Trophoblast cell (in vitro differentiated cells and primary cell): ENCODE data around the gene FAM83E.

Source experiments
- DNase-seq, 2 donors: peaks; one replicate each; pipeline ENCODE4 v3.0.0-alpha.2; 2016
- H2AFZ ChIP-seq: 2 replicates; pipeline ENCODE4 v1.6.1; 2013; ENCODE audit warnings: low read length, moderate library complexity, mild to moderate bottlenecking; ENCODE audit not compliant: insufficient read depth, poor library complexity
- H2AK5ac ChIP-seq: 2 replicates; pipeline ENCODE4 v1.6.1; 2013; ENCODE audit warnings: mild to moderate bottlenecking, low read length
- H2BK120ac ChIP-seq: 2 replicates; pipeline ENCODE4 v1.6.1; 2013; ENCODE audit warnings: low read length, mild to moderate bottlenecking, moderate library complexity; ENCODE audit not compliant: insufficient read depth, poor library complexity
- H2BK12ac ChIP-seq: 2 replicates; pipeline ENCODE4 v1.6.1; 2013; ENCODE audit warnings: mild to moderate bottlenecking, low read length, moderate library complexity
- H2BK5ac ChIP-seq: 2 replicates; pipeline ENCODE4 v1.6.1; 2013; ENCODE audit warnings: low read length, low read depth, moderate library complexity, mild to moderate bottlenecking; ENCODE audit not compliant: poor library complexity
- H3K14ac ChIP-seq: 2 replicates; pipeline ENCODE4 v1.6.1; 2013; ENCODE audit warnings: mild to moderate bottlenecking, low read length
- H3K18ac ChIP-seq: 2 replicates; pipeline ENCODE4 v1.6.1; 2013; ENCODE audit warnings: mild to moderate bottlenecking, low read length
- H3K23ac ChIP-seq: 2 replicates; pipeline ENCODE4 v1.6.1; 2013; ENCODE audit warnings: low read length
- H3K27ac ChIP-seq: 2 replicates; pipeline ENCODE4 v1.5.1; 2013; ENCODE audit warnings: low read depth, mild to moderate bottlenecking, inconsistent platforms, low read length, moderate library complexity
- H3K27me3 ChIP-seq: 2 replicates; pipeline ENCODE4 v1.6.1; 2013; ENCODE audit warnings: inconsistent platforms, mild to moderate bottlenecking, low read length, moderate library complexity; ENCODE audit not compliant: insufficient read depth
- H3K36me3 ChIP-seq, 2 experiments: 1 replicate in 1 of 2; 2 replicates in 1 of 2; pipeline ENCODE4 v1.6.1; 2013; ENCODE audit warnings: low read length in 2 of 2, mild to moderate bottlenecking in 2 of 2, moderate library complexity in 1 of 2; ENCODE audit not compliant: insufficient read depth in 2 of 2, control insufficient read depth in 1 of 2
- H3K4ac ChIP-seq: 2 replicates; pipeline ENCODE4 v1.6.1; 2013; ENCODE audit warnings: low read depth, mild to moderate bottlenecking, low read length, moderate library complexity
- H3K4me1 ChIP-seq, 2 experiments: 1 replicate in 1 of 2; 2 replicates in 1 of 2; pipeline ENCODE4 v1.6.1; 2013; ENCODE audit warnings: low read length in 2 of 2, mild to moderate bottlenecking in 2 of 2, moderate library complexity in 1 of 2; ENCODE audit not compliant: insufficient read depth in 2 of 2, control insufficient read depth in 1 of 2
- H3K4me2 ChIP-seq: 2 replicates; pipeline ENCODE4 v1.6.1; 2013; ENCODE audit warnings: inconsistent platforms, mild to moderate bottlenecking, low read length, moderate library complexity
- H3K4me3 ChIP-seq: 2 replicates; pipeline ENCODE4 v1.5.1; 2013; ENCODE audit warnings: mild to moderate bottlenecking, low read depth, low read length, inconsistent platforms
- H3K79me1 ChIP-seq: one replicate; pipeline ENCODE4 v1.6.1; 2013; ENCODE audit warnings: low read length
- H3K79me2 ChIP-seq: 2 replicates; pipeline ENCODE4 v1.6.1; 2013; ENCODE audit warnings: low read length, mild to moderate bottlenecking; ENCODE audit not compliant: control insufficient read depth, insufficient read depth, poor library complexity
- H3K9ac ChIP-seq: 2 replicates; pipeline ENCODE4 v1.6.1; 2013; ENCODE audit warnings: mild to moderate bottlenecking, low read length
- H3K9me3 ChIP-seq: 2 replicates; pipeline ENCODE4 v1.6.1; 2013; ENCODE audit warnings: low read depth, mild to moderate bottlenecking, control low read depth, inconsistent platforms, low read length; ENCODE audit not compliant: insufficient read depth
- H4K12ac ChIP-seq: 2 replicates; pipeline ENCODE4 v1.6.1; 2013; ENCODE audit warnings: low read depth, mild to moderate bottlenecking, low read length, moderate library complexity
- H4K8ac ChIP-seq: 2 replicates; pipeline ENCODE4 v1.6.1; 2013; ENCODE audit warnings: low read depth, mild to moderate bottlenecking, low read length, moderate library complexity
- H4K91ac ChIP-seq: one replicate; pipeline ENCODE4 v1.6.1; 2013; ENCODE audit warnings: low read depth, mild to moderate bottlenecking, low read length, moderate library complexity
- WGBS: extraction: QIAGEN DNeasy Blood & Tissue Kit; methylation state at CpG from one replicate; pipeline ENCODE4 v1.1.7; 2013; ENCODE audit warnings: missing lambda C conversion rate; ENCODE audit not compliant: insufficient read length, insufficient coverage; ENCODE audit errors: extremely low coverage; 5-methylcytosine and 5-hydroxymethylcytosine counted together

Gene FAM83E

GRCh38 chr19:48591021-48591420 is 23.9 kb downstream of the FAM83E start:
- Histone ChIP-seq H3K4me2 (no peak overlapping the region), H2BK12ac (no peak overlapping the region), H2AK5ac (no peak overlapping the region), H4K8ac (no peak overlapping the region), H3K27ac (no peak overlapping the region), H3K4ac (no peak overlapping the region), H3K79me1 (peaks cover 3% of the 10 kb centered on the region), H3K9me3 (no peaks in the 10 kb centered on the region), H3K18ac (no peak overlapping the region), H3K14ac (no peak overlapping the region), H2BK5ac (no peak overlapping the region), H3K4me1 (peaks cover 0 to 5% of the 10 kb centered on the region in 2 experiments), H3K9ac (no peak overlapping the region), H3K27me3 (no peaks in the 10 kb centered on the region), H4K91ac (no peak overlapping the region), H3K36me3 (no peaks in the 10 kb centered on the region), H3K79me2 (no peaks in the 10 kb centered on the region), H3K4me3 (no peak overlapping the region), H2BK120ac (no peak overlapping the region), H3K23ac (no peak overlapping the region), H4K12ac (no peak overlapping the region), H2AFZ (no peak overlapping the region)
- no CpG with 5 or more reads among the region's 5 CpGs for WGBS
- DNase-seq, result peak in 1 of 2 donors; percentile 19

- Histone ChIP-seq H3K79me1 (peaks cover 3% of the 10 kb centered on the region), H3K9ac (no peak overlapping the region), H3K36me3 (no peaks in the 10 kb centered on the region), H3K14ac (no peak overlapping the region), H3K18ac (peak overlapping the region; percentile 30), H2BK5ac (no peak overlapping the region), H3K27ac (no peak overlapping the region), H3K4me2 (peak overlapping the region; percentile 75), H4K8ac (peak overlapping the region; percentile 75), H3K4me3 (no peak overlapping the region), H4K12ac (no peak overlapping the region), H2BK12ac (peak overlapping the region; percentile 41), H3K79me2 (no peaks in the 10 kb centered on the region), H3K27me3 (no peaks in the 10 kb centered on the region), H4K91ac (no peak overlapping the region), H3K9me3 (no peaks in the 10 kb centered on the region), H3K23ac (no peak overlapping the region), H3K4ac (no peak overlapping the region), H2BK120ac (no peak overlapping the region), H2AFZ (peak overlapping the region; percentile 21), H2AK5ac (no peak overlapping the region), H3K4me1 (peaks cover 0 to 5% of the 10 kb centered on the region in 2 experiments)
- peak; percentile 92 to 98 for DNase-seq
- WGBS, result no CpG with 5 or more reads among the region's 36 CpGs
Observed at GRCh38 chr19:48588670-48589401, 26.0 kb downstream of the FAM83E start.

GRCh38 chr19:48587387-48587786 is 27.5 kb downstream of the FAM83E start:
- H4K91ac ChIP-seq, result no peak overlapping the region
- no peak for DNase-seq
- no peak overlapping the region for H2BK12ac ChIP-seq
- no peak overlapping the region for H3K9ac ChIP-seq
- H3K27me3 ChIP-seq, result no peaks in the 10 kb centered on the region
- WGBS, result no CpG with 5 or more reads among the region's 3 CpGs
- no peak overlapping the region for H2AFZ ChIP-seq
- H3K4me1 ChIP-seq, result peaks cover 0 to 5% of the 10 kb centered on the region in 2 experiments
- no peak overlapping the region for H4K12ac ChIP-seq
- H3K36me3 ChIP-seq, result no peaks in the 10 kb centered on the region
- H3K79me1 ChIP-seq, result peaks cover 3% of the 10 kb centered on the region
- H2AK5ac ChIP-seq, result no peak overlapping the region
- H2BK5ac ChIP-seq, result no peak overlapping the region
- H4K8ac ChIP-seq, result no peak overlapping the region
- no peak overlapping the region for H3K14ac ChIP-seq
- H3K4ac ChIP-seq, result no peak overlapping the region
- no peak overlapping the region for H2BK120ac ChIP-seq
- H3K4me2 ChIP-seq, result no peak overlapping the region
- H3K23ac ChIP-seq, result no peak overlapping the region
- H3K9me3 ChIP-seq, result no peaks in the 10 kb centered on the region
- H3K27ac ChIP-seq, result no peak overlapping the region
- no peaks in the 10 kb centered on the region for H3K79me2 ChIP-seq
- H3K4me3 ChIP-seq, result no peak overlapping the region
- no peak overlapping the region for H3K18ac ChIP-seq

GRCh38 chr19:48582168-48582567 is 32.7 kb downstream of the FAM83E start:
- no peaks in the 10 kb centered on the region for H3K79me2 ChIP-seq
- no peaks in the 10 kb centered on the region for H3K27me3 ChIP-seq
- no peak overlapping the region for H3K23ac ChIP-seq
- no peak overlapping the region for H4K8ac ChIP-seq
- H3K4ac ChIP-seq, result no peak overlapping the region
- H3K27ac ChIP-seq, result no peak overlapping the region
- H3K79me1 ChIP-seq, result no peaks in the 10 kb centered on the region
- DNase-seq, result peak in 1 of 2 donors; percentile 22
- H2BK12ac ChIP-seq, result no peak overlapping the region
- H3K14ac ChIP-seq, result no peak overlapping the region
- H2BK5ac ChIP-seq, result no peak overlapping the region
- no peak overlapping the region for H3K4me3 ChIP-seq
- no peak overlapping the region for H3K18ac ChIP-seq
- no peak overlapping the region for H2AFZ ChIP-seq
- no peak overlapping the region for H2AK5ac ChIP-seq
- H4K91ac ChIP-seq, result no peak overlapping the region
- WGBS, result no CpG with 5 or more reads among the region's 2 CpGs
- H3K36me3 ChIP-seq, result no peaks in the 10 kb centered on the region
- H4K12ac ChIP-seq, result no peak overlapping the region
- no peaks in the 10 kb centered on the region for H3K4me1 ChIP-seq
- no peak overlapping the region for H3K4me2 ChIP-seq
- H3K9ac ChIP-seq, result no peak overlapping the region
- H3K9me3 ChIP-seq, result no peaks in the 10 kb centered on the region
- H2BK120ac ChIP-seq, result no peak overlapping the region
